Measurements from ENCODE around the gene OR2A12. TPM values are rescaled to one million over a fixed set of nuclear protein-coding genes. Genes with fewer than 3 reads are reported as not detected.
"Not testable (repeated sequence)": the region's sequence is repeated elsewhere in the genome, so short reads cannot be mapped to it uniquely, and the experiment has no call there.

Gene OR2A12
- total RNA-seq, 1 donor from 2014 or later = not detected

DNA sequence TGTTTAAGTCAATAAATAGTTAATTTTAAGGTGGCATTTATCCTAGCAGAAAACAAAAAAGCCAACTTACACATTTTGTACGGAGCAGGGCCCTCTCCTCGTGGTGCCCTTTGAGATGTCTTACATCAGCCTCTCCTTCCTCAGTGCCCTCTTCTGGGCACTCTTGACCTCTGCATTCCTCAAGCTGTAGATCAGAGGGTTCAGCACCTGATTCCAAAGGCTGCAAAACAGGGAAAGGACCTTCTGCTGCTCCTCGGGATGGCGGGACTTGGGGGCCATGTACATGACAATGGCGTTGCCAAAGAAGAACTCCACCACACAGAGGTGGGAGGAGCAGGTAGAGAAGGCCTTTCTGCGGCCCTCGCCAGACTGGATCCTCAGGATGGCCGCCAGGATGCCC lies 32.3 kb downstream of the OR2A12 start:
- Histone ChIP-seq H3K4me1 (no peaks in the 10 kb centered on the region), H3K27ac (no peak overlapping the region), H3K36me3 (no peaks in the 10 kb centered on the region), H3K9me3 (no peaks in the 10 kb centered on the region), H3K27me3 (no peaks in the 10 kb centered on the region), H3K4me3 (no peak overlapping the region)
- TF ChIP-seq, protein P1, sequence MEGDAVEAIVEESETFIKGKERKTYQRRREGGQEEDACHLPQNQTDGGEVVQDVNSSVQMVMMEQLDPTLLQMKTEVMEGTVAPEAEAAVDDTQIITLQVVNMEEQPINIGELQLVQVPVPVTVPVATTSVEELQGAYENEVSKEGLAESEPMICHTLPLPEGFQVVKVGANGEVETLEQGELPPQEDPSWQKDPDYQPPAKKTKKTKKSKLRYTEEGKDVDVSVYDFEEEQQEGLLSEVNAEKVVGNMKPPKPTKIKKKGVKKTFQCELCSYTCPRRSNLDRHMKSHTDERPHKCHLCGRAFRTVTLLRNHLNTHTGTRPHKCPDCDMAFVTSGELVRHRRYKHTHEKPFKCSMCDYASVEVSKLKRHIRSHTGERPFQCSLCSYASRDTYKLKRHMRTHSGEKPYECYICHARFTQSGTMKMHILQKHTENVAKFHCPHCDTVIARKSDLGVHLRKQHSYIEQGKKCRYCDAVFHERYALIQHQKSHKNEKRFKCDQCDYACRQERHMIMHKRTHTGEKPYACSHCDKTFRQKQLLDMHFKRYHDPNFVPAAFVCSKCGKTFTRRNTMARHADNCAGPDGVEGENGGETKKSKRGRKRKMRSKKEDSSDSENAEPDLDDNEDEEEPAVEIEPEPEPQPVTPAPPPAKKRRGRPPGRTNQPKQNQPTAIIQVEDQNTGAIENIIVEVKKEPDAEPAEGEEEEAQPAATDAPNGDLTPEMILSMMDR (IDR thresholded peaks at IDR 0.05) = no peak
- DNase-seq = no peak
- no peak for ATAC-seq
- intact Hi-C loops (cut with DNase I) = no loop called here

DNA sequence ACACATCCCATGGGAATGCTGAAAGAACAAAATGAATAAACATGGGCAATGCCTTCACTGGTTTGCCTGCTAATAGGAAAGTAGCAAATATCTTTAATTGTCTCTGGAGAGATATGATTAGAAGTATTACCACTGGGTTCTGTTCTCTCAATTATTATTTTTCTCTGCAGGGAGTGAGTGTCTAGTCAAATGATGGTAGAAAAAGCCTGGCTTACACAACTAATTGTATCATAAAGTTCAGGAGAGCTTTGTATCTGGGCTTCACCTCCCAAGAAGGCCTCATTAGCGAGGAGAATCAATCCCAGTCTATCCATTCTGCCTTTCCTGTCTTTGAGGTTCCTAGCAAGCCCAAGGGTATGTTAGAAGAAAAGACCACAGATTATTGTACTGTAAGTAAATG lies 36.8 kb downstream of the OR2A12 start, which contains the start of gene OR2A14:
Gene OR2A14, plus strand, starts transcription at position 301 of the 400 bp plus-strand sequence. CDS start 5,937 bp downstream, outside the sequence.
- H3K36me3 ChIP-seq = no peaks in the 10 kb centered on the region
- TF ChIP-seq, protein P1 (IDR thresholded peaks at IDR 0.05) = no peak
- H3K27me3 ChIP-seq = no peaks in the 10 kb centered on the region
- DNase-seq (no peak), ATAC-seq (no peak)
- no peaks in the 10 kb centered on the region for H3K4me1 ChIP-seq
- H3K9me3 ChIP-seq = no peaks in the 10 kb centered on the region
- no peak within 1 kb of the TSS for H3K27ac ChIP-seq
- no peak within 1 kb of the TSS for H3K4me3 ChIP-seq
- intact Hi-C loops (cut with DNase I) = no loop called here

DNA sequence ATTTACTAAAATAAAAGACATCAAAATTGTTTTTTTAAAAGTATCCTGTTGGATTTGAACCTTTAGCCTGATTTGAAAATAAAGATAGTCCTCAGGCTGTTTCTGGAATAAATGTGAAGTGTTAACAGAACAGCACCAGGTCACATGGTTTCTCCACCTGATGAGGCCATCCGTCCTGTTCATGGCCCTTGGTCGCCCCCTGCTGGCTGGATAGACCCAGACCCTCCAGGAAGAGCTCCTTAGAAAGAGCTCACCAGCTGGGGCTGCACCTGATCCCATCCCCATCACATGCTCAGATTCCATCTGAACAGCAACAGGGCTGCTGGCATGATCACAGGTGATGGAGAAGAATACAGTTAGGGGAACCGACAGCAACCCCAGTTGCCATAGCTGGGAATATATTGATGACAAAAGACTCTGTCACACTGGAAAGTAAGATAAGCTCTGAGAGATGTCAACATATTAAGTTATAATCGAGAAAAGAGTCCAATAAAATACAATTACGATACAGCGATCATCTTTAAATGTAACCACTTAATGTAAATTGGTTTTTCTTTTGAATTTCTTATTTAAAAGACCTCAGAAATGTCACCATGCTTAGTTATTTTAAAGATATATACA lies 41.7 kb downstream of the OR2A12 start:
- no peaks in the 10 kb centered on the region for H3K4me1 ChIP-seq
- no peaks in the 10 kb centered on the region for H3K9me3 ChIP-seq
- TF ChIP-seq, protein P1 (IDR thresholded peaks at IDR 0.05) = peak; percentile 88
- H3K4me3 ChIP-seq = no peak overlapping the region
- H3K27me3 ChIP-seq = no peaks in the 10 kb centered on the region
- no peak overlapping the region for H3K27ac ChIP-seq
- DNase-seq (peak; percentile 94), ATAC-seq (peak; percentile 99)
- intact Hi-C loops (cut with DNase I) = no loop called here
- H3K36me3 ChIP-seq = no peaks in the 10 kb centered on the region

DNA sequence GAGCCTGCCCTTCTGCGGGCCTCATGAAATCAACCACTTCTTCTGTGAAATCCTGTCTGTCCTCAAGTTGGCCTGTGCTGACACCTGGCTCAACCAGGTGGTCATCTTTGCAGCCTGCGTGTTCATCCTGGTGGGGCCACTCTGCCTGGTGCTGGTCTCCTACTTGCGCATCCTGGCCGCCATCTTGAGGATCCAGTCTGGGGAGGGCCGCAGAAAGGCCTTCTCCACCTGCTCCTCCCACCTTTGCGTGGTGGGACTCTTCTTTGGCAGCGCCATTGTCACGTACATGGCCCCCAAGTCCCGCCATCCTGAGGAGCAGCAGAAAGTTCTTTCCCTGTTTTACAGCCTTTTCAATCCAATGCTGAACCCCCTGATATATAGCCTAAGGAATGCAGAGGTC lies 43.5 kb downstream of the OR2A12 start:
- H3K27ac ChIP-seq; H3K36me3 ChIP-seq; H3K4me3 ChIP-seq; DNase-seq; intact Hi-C loops (cut with DNase I); H3K4me1 ChIP-seq; H3K27me3 ChIP-seq; ATAC-seq; H3K9me3 ChIP-seq: not testable (repeated sequence)

DNA sequence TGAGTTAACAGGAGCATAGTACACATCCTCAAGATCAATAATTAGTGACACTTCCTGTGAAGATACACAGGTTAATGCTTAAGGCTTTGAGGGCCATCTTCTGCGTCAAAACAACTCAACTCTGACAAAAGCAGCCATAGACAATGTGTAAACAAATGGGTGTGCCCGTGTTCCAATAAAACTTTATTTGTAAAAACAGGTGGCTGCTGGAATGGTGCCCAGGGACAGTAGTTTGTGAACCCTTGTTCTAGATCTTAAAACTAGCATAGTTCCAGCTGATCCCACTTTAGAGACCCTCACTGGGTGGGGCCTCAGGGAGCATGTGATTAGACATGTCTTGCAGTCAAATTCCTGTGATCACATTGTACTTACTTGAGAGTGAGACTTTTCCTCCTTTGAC lies 44.7 kb downstream of the OR2A12 start:
- DNase-seq = no peak
- Histone ChIP-seq H3K4me3 (no peak overlapping the region), H3K27me3 (no peaks in the 10 kb centered on the region), H3K36me3 (no peaks in the 10 kb centered on the region), H3K27ac (no peak overlapping the region), H3K9me3 (no peaks in the 10 kb centered on the region), H3K4me1 (no peaks in the 10 kb centered on the region)
- intact Hi-C loops (cut with DNase I) = no loop called here
- TF ChIP-seq, protein P1 (IDR thresholded peaks at IDR 0.05) = no peak
- ATAC-seq = no peak

DNA sequence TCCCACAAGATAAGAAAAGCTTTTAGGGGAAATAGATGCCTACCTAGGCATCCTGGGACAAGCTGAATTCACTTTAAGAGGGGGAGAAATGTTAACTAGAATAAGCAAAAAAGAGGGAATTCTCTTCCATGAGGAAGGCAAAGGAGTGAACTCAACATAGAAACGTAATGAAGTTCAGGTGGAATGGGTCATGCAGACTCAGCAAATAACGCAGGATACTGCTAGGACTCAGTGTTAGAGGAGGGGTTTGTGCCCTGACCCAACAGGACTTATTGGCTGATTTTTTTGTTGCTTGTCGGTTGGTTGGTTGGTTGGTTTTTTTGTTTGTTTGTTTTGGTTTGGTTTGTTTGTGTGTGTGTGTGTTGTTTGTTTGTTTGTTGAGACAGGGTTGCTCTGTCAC lies 46.2 kb downstream of the OR2A12 start:
- DNase-seq (no peak), ATAC-seq (no peak)
- H3K36me3 ChIP-seq = no peaks in the 10 kb centered on the region
- intact Hi-C loops (cut with DNase I) = no loop called here
- H3K27ac ChIP-seq = no peak overlapping the region
- TF ChIP-seq, protein P1 (IDR thresholded peaks at IDR 0.05) = no peak
- no peaks in the 10 kb centered on the region for H3K27me3 ChIP-seq
- H3K9me3 ChIP-seq = no peaks in the 10 kb centered on the region
- no peak overlapping the region for H3K4me3 ChIP-seq
- no peaks in the 10 kb centered on the region for H3K4me1 ChIP-seq
